ENCODE data around the gene PROX2.

Gene PROX2

DNA sequence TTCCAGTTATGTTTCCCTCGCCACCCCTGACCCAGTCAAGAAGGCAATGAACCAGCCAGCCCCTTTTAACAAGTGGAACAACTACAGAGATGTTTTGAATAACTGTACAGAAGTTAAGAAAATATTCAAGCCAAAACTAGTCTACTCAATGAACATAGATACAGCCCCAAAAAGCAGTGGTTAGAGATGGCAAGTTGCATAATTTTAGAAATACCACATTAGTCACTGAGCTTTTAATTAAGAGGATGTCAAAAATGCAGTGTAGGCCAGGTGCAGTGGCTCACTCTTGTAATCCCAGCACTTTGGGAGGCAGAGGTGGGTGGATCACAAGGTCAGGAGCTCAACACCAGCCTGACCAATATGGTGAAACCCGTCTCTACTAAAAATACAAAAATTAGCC lies 27.2 kb downstream of the PROX2 start:
- DNase-seq (ENCODE audit: low read depth): no peak
- H3K4me3 ChIP-seq (ENCODE audit: low read length): no peak overlapping the region
- TF ChIP-seq, protein P1, sequence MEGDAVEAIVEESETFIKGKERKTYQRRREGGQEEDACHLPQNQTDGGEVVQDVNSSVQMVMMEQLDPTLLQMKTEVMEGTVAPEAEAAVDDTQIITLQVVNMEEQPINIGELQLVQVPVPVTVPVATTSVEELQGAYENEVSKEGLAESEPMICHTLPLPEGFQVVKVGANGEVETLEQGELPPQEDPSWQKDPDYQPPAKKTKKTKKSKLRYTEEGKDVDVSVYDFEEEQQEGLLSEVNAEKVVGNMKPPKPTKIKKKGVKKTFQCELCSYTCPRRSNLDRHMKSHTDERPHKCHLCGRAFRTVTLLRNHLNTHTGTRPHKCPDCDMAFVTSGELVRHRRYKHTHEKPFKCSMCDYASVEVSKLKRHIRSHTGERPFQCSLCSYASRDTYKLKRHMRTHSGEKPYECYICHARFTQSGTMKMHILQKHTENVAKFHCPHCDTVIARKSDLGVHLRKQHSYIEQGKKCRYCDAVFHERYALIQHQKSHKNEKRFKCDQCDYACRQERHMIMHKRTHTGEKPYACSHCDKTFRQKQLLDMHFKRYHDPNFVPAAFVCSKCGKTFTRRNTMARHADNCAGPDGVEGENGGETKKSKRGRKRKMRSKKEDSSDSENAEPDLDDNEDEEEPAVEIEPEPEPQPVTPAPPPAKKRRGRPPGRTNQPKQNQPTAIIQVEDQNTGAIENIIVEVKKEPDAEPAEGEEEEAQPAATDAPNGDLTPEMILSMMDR (conservative IDR thresholded peaks at IDR 0.05; ENCODE audit: low read depth, low read length): no peak

DNA sequence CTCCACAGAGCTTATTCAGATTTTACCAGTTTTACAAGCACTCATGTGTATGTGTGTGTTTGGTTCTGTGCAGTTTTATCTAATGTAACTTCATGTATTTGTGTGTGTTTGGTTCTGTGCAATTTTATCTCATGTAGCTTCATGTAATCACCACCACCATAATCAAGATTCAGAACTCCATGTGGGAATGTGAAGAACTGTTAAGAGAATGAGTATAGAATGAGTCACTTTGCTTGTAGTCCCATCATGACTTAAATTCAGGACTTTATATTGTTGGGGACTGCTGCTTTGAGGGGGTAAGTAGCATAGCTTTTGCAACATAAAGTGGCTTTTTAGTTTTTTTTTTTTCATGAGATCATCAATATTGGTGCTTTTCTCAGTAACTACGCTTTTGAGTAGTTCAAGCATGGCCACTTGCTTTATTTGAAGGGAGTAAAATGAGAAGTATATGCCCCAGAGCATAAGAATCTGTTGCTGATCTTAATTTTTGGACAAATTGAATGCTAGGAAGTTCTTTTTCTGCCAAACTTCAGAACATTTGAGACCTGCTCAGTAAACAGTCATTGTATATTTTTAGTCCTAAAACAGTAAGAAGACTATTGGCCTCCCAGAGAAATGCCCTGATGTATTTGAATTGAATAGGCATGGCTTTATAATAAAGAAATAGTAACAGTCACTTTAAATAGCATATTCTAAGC lies 28.8 kb downstream of the PROX2 start:
- no peak for DNase-seq (ENCODE audit: low read depth)
- H3K4me3 ChIP-seq (ENCODE audit: low read length): no peak overlapping the region
- TF ChIP-seq, protein P1 (conservative IDR thresholded peaks at IDR 0.05; ENCODE audit: low read depth, low read length): no peak

DNA sequence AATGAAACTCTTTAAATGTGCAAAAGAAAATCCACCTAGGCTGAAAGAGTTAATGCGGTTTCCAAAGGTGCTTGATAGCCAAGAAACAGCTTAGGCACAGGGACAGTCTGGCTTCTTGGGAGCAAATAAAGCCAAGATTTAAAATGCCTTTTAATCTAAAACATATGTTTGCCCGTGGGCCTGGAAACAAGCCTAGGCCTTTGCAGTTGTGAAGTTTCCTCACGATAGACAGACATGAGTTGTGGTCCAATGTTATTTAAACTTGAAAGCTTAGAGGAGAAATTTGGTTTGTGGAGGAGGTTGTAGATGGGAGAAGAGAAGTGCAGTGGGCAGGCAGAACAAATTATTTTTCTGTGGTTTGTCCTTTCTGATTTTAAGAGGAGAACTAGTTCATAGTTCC lies 29.8 kb downstream of the PROX2 start:
- DNase-seq (ENCODE audit: low read depth): no peak
- H3K4me3 ChIP-seq (ENCODE audit: low read length): no peak overlapping the region
- TF ChIP-seq, protein P1 (conservative IDR thresholded peaks at IDR 0.05; ENCODE audit: low read depth, low read length): no peak

DNA sequence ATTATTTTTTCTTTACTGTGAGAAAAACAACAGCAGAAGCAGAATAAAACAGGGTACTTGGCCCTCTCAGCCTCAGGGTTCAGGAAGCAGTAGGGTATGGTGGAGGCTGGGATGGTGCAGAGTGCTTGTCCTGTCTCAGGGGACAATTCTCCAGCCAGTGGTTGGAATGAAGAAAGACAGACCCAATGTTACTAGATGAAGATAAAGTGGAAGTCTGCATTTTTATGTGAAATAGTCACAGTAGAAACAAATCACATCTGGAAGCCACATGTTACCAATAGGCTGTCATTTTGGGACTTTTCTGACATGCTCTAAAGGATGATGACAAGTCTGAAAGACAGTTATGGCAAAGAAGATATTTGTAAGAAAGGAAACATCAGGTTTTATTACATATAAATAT lies 32.3 kb downstream of the PROX2 start:
- no peak overlapping the region for H3K4me3 ChIP-seq (ENCODE audit: low read length)
- TF ChIP-seq, protein P1 (conservative IDR thresholded peaks at IDR 0.05; ENCODE audit: low read depth, low read length): no peak
- DNase-seq (ENCODE audit: low read depth): no peak

DNA sequence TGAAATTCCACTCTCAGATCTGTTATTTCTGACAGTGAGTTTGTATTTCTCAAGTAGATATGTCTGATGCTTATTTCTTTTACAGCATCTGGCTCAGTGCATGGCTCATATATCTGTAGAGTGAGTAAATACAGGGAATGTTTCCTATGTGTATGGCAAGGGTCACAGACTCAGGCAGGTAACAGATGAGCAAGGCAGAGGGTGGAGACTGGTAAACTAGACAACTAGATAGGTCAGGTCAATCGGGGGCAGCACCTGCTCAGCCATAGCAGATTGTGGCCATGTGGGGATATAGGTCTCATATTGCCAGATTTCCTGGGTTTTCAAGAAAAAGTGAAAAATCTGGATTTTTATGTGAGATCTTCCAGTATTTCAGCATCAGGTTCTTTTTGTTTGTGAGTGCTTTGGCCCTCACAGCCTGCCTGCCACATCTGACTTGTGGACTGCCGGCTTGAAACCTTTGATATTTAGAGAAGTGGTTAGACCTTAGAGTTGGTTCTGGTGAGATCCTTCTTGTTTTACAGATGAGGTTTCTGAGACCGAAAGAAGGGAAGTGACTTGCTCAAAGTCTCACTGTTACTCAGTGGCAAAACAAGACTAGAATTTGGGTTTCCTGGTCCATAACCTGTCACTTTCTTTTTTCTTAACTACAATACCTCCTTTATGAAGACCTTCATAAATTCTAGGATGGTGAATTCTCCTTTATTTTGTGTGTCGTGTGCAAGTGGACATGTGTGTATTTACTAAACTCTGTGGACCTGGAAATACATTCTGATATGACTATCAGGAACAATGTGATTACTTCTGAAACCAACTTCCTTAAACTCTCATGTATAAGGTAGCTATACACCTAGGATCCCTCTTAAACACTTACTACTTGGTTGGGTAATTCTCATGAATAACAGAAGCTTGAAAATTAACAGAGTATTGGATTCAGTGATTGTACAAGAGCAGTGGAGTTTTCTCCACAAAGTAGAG lies 34.4 kb downstream of the PROX2 start:
- no peak for DNase-seq (ENCODE audit: low read depth)
- TF ChIP-seq, protein P1 (conservative IDR thresholded peaks at IDR 0.05; ENCODE audit: low read depth, low read length): no peak
- no peak overlapping the region for H3K4me3 ChIP-seq (ENCODE audit: low read length)

DNA sequence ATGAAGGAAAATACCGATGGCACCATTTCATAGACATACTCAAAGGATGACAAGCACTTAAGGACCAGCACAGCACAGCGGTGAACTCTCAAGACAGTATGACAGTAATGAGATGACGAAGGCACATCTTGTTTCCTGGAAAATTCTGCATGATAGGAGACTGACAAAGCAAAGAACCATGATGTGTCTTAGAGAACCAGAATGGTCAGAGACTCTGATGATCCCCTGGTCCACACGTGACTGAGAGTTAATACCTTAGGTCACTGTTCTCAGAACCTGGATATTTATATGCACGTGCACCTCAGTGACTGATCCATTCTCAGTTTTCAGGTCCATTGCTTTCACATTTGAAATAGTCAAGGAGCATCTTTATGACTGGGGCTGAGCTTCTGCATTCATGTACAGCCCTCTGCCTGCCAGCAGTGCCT lies 35.3 kb downstream of the PROX2 start:
- TF ChIP-seq, protein P1 (conservative IDR thresholded peaks at IDR 0.05; ENCODE audit: low read depth, low read length): no peak
- H3K4me3 ChIP-seq (ENCODE audit: low read length): no peak overlapping the region
- DNase-seq (ENCODE audit: low read depth): no peak

Measured in retinal pigment epithelial cell (primary cell).